Measurements from ENCODE around the gene SUSD4.
A peak's percentile ranks its signal among the peaks of the same experiment; 100 is the strongest.

SUSD4 gene

GRCh38 chr1:223186800-223187199, 177.2 kb downstream of the SUSD4 start:
- Mint-ChIP-seq H3K36me3 (ENCODE audit: low read depth) (no peaks in the 10 kb centered on the region), H3K4me1 (no peaks in the 10 kb centered on the region), H3K27me3 (ENCODE audit: low read depth) (no peaks in the 10 kb centered on the region), H3K9me3 (no peaks in the 10 kb centered on the region), H3K4me3 (no peak overlapping the region), H3K27ac (no peak overlapping the region)
- TF ChIP-seq CTCF (IDR thresholded peaks at IDR 0.05; ENCODE audit: unreplicated experiment in 3 of 3): no peak

- no peaks in the 10 kb centered on the region for H3K36me3 Mint-ChIP-seq (ENCODE audit: low read depth)
- no peaks in the 10 kb centered on the region for H3K9me3 Mint-ChIP-seq
- no peaks in the 10 kb centered on the region for H3K27me3 Mint-ChIP-seq (ENCODE audit: low read depth)
- H3K27ac Mint-ChIP-seq: no peak overlapping the region
- no peak overlapping the region for H3K4me3 Mint-ChIP-seq
- H3K4me1 Mint-ChIP-seq: peaks cover 7% of the 10 kb centered on the region
- no peak for TF ChIP-seq CTCF (IDR thresholded peaks at IDR 0.05; ENCODE audit: unreplicated experiment in 3 of 3)
These were observed 180.6 kb downstream of the SUSD4 start for GRCh38 chr1:223183268-223183862.

- H3K27ac Mint-ChIP-seq: peak overlapping the region in 2 of 3 experiments; percentile 9 to 62
- peaks cover 7% of the 10 kb centered on the region for H3K4me1 Mint-ChIP-seq
- no peaks in the 10 kb centered on the region for H3K36me3 Mint-ChIP-seq (ENCODE audit: low read depth)
- H3K4me3 Mint-ChIP-seq: no peak overlapping the region
- TF ChIP-seq CTCF (IDR thresholded peaks at IDR 0.05; ENCODE audit: unreplicated experiment in 3 of 3): no peak
- H3K27me3 Mint-ChIP-seq (ENCODE audit: low read depth): no peaks in the 10 kb centered on the region
- H3K9me3 Mint-ChIP-seq: no peaks in the 10 kb centered on the region
These were observed 183.2 kb downstream of the SUSD4 start for GRCh38 chr1:223180731-223181321.

- TF ChIP-seq CTCF (IDR thresholded peaks at IDR 0.05; ENCODE audit: unreplicated experiment in 3 of 3): no peak
- no peaks in the 10 kb centered on the region for H3K27me3 Mint-ChIP-seq (ENCODE audit: low read depth)
- H3K4me3 Mint-ChIP-seq: no peak overlapping the region
- no peak overlapping the region for H3K27ac Mint-ChIP-seq
- H3K4me1 Mint-ChIP-seq: peaks cover 7% of the 10 kb centered on the region
- no peaks in the 10 kb centered on the region for H3K36me3 Mint-ChIP-seq (ENCODE audit: low read depth)
- H3K9me3 Mint-ChIP-seq: no peaks in the 10 kb centered on the region
These were observed 184.2 kb downstream of the SUSD4 start for GRCh38 chr1:223179786-223180185.

GRCh38 chr1:223179280-223179679, 184.7 kb downstream of the SUSD4 start:
- no peak overlapping the region for H3K4me3 Mint-ChIP-seq
- H3K27me3 Mint-ChIP-seq (ENCODE audit: low read depth): no peaks in the 10 kb centered on the region
- H3K9me3 Mint-ChIP-seq: no peaks in the 10 kb centered on the region
- no peak overlapping the region for H3K27ac Mint-ChIP-seq
- TF ChIP-seq CTCF (IDR thresholded peaks at IDR 0.05; ENCODE audit: unreplicated experiment in 3 of 3): no peak
- peaks cover 7% of the 10 kb centered on the region for H3K4me1 Mint-ChIP-seq
- H3K36me3 Mint-ChIP-seq (ENCODE audit: low read depth): no peaks in the 10 kb centered on the region

- Mint-ChIP-seq H3K36me3 (ENCODE audit: low read depth) (no peaks in the 10 kb centered on the region), H3K9me3 (no peaks in the 10 kb centered on the region), H3K27me3 (ENCODE audit: low read depth) (no peaks in the 10 kb centered on the region), H3K27ac (peak overlapping the region in 1 of 3 experiments; percentile 10), H3K4me3 (no peak overlapping the region), H3K4me1 (peaks cover 7% of the 10 kb centered on the region)
- TF ChIP-seq CTCF (IDR thresholded peaks at IDR 0.05; ENCODE audit: unreplicated experiment in 3 of 3): no peak
These were observed 186.3 kb downstream of the SUSD4 start for GRCh38 chr1:223177681-223178080.
